ENCODE data around the gene PIAS4. TPM values are rescaled to one million over a fixed set of nuclear protein-coding genes. Genes with fewer than 3 reads are reported as not detected.
A peak's percentile ranks its signal among the peaks of the same experiment; 100 is the strongest.

PIAS4 gene
- total RNA-seq, 1 experiment from 2014 or later, result 45.9 TPM

DNA sequence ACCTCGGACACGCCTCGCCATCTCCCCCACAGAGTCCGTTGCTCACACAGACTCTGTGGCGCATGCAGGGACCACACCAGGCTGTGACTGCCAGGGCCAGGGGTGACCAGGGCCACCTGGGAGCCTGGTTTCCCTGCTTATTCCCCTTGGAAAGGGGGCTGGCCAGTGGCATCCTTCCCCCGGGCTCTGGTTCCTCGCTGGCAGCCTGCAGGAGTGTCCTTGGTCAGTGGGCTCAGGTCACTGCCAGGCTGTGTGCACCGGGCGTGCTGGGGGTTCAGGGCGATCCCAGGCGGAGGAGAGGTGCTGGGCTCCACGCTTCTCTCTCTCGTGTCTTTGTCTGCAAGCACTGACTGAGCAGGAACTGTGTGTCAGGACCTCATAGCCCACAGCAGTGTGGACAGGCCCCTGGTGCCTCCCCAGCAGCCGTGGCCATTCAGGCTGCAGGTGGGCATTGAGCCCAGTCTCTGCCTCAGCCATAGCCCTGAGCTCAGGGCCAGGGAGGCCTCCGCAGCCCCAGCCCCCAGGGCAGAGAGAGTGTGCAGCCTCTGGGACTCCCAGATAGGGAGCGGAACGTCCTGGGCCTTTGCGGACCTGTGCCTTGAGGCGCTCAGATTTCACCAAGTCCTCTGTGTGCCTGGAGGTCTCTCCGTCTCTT is 6.5 kb downstream of the PIAS4 start:
- H3K27ac Mint-ChIP-seq, result no peak overlapping the region
- no peak overlapping the region for H3K4me3 Mint-ChIP-seq
- POLR2A ChIA-PET, result no interaction called here
- CTCF ChIA-PET, result no interaction called here
- no peak for TF ChIP-seq ELF4 (CRISPR knock-in tag; IDR thresholded peaks at IDR 0.05; ENCODE audit: low read depth)
- TF ChIP-seq, protein P1, sequence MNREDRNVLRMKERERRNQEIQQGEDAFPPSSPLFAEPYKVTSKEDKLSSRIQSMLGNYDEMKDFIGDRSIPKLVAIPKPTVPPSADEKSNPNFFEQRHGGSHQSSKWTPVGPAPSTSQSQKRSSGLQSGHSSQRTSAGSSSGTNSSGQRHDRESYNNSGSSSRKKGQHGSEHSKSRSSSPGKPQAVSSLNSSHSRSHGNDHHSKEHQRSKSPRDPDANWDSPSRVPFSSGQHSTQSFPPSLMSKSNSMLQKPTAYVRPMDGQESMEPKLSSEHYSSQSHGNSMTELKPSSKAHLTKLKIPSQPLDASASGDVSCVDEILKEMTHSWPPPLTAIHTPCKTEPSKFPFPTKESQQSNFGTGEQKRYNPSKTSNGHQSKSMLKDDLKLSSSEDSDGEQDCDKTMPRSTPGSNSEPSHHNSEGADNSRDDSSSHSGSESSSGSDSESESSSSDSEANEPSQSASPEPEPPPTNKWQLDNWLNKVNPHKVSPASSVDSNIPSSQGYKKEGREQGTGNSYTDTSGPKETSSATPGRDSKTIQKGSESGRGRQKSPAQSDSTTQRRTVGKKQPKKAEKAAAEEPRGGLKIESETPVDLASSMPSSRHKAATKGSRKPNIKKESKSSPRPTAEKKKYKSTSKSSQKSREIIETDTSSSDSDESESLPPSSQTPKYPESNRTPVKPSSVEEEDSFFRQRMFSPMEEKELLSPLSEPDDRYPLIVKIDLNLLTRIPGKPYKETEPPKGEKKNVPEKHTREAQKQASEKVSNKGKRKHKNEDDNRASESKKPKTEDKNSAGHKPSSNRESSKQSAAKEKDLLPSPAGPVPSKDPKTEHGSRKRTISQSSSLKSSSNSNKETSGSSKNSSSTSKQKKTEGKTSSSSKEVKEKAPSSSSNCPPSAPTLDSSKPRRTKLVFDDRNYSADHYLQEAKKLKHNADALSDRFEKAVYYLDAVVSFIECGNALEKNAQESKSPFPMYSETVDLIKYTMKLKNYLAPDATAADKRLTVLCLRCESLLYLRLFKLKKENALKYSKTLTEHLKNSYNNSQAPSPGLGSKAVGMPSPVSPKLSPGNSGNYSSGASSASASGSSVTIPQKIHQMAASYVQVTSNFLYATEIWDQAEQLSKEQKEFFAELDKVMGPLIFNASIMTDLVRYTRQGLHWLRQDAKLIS (CRISPR knock-in tag; IDR thresholded peaks at IDR 0.05; ENCODE audit: borderline replicate concordance), result no peak
- TF ChIP-seq ZNF138 (CRISPR knock-in tag; conservative IDR thresholded peaks at IDR 0.05), result no peak
- no peak for TF ChIP-seq USF1 (CRISPR knock-in tag; IDR thresholded peaks at IDR 0.05)
- TF ChIP-seq NR1H2 (CRISPR knock-in tag; IDR thresholded peaks at IDR 0.05), result no peak
- no peak for TF ChIP-seq CBFB (CRISPR knock-in tag; IDR thresholded peaks at IDR 0.05; ENCODE audit: low read depth)
- TF ChIP-seq, protein P2, sequence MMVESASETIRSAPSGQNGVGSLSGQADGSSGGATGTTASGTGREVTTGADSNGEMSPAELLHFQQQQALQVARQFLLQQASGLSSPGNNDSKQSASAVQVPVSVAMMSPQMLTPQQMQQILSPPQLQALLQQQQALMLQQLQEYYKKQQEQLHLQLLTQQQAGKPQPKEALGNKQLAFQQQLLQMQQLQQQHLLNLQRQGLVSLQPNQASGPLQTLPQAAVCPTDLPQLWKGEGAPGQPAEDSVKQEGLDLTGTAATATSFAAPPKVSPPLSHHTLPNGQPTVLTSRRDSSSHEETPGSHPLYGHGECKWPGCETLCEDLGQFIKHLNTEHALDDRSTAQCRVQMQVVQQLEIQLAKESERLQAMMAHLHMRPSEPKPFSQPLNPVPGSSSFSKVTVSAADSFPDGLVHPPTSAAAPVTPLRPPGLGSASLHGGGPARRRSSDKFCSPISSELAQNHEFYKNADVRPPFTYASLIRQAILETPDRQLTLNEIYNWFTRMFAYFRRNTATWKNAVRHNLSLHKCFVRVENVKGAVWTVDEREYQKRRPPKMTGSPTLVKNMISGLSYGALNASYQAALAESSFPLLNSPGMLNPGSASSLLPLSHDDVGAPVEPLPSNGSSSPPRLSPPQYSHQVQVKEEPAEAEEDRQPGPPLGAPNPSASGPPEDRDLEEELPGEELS (CRISPR knock-in tag; IDR thresholded peaks at IDR 0.05), result no peak
- TF ChIP-seq SP1 (CRISPR knock-in tag; conservative IDR thresholded peaks at IDR 0.05), result no peak
- no peak for TF ChIP-seq KAT7 (CRISPR knock-in tag; IDR thresholded peaks at IDR 0.05; ENCODE audit: borderline replicate concordance)
- no peak for TF ChIP-seq E2F1 (CRISPR knock-in tag; IDR thresholded peaks at IDR 0.05)
- TF ChIP-seq, protein P3, sequence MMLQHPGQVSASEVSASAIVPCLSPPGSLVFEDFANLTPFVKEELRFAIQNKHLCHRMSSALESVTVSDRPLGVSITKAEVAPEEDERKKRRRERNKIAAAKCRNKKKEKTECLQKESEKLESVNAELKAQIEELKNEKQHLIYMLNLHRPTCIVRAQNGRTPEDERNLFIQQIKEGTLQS (CRISPR knock-in tag; conservative IDR thresholded peaks at IDR 0.05), result no peak
- ATAC-seq, result no peak
- no peaks in the 10 kb centered on the region for H3K9me3 Mint-ChIP-seq
- H3K36me3 Mint-ChIP-seq, result peaks cover 6% of the 10 kb centered on the region
- H3K27me3 Mint-ChIP-seq (ENCODE audit: low read depth), result no peaks in the 10 kb centered on the region
- H3K4me1 Mint-ChIP-seq, result peaks cover 9% of the 10 kb centered on the region
- DNase-seq (ENCODE audit: low spot score), result no peak

- ATAC-seq, result peak; percentile 83
- TF ChIP-seq CBFB (CRISPR knock-in tag; IDR thresholded peaks at IDR 0.05; ENCODE audit: low read depth) (no peak), ZNF317 (CRISPR knock-in tag; IDR thresholded peaks at IDR 0.05; ENCODE audit: borderline replicate concordance, low read depth) (no peak), ETV6 (CRISPR knock-in tag; IDR thresholded peaks at IDR 0.05) (no peak), ZNF263 (CRISPR knock-in tag; IDR thresholded peaks at IDR 0.05; ENCODE audit: low read depth) (peak; percentile 73; the same call in 1 of the 2 replicates), ESRRA (CRISPR knock-in tag; IDR thresholded peaks at IDR 0.05; ENCODE audit: borderline replicate concordance) (peak; percentile 31; the same call in 1 of the 2 replicates), CDX4 (CRISPR knock-in tag; IDR thresholded peaks at IDR 0.05; ENCODE audit: borderline replicate concordance) (no peak), JUN (CRISPR knock-in tag; IDR thresholded peaks at IDR 0.05) (no peak), SMAD3 (CRISPR knock-in tag; IDR thresholded peaks at IDR 0.05; ENCODE audit: borderline replicate concordance) (no peak), OVOL2 (CRISPR knock-in tag; IDR thresholded peaks at IDR 0.05; ENCODE audit: borderline replicate concordance) (no peak)
- TF ChIP-seq, protein P4, sequence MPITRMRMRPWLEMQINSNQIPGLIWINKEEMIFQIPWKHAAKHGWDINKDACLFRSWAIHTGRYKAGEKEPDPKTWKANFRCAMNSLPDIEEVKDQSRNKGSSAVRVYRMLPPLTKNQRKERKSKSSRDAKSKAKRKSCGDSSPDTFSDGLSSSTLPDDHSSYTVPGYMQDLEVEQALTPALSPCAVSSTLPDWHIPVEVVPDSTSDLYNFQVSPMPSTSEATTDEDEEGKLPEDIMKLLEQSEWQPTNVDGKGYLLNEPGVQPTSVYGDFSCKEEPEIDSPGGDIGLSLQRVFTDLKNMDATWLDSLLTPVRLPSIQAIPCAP (CRISPR knock-in tag; IDR thresholded peaks at IDR 0.05), result no peak
These were observed 7.3 kb downstream of the PIAS4 start for GRCh38 chr19:4014541-4015491.

More at GRCh38 chr19:4014541-4015491, 7.3 kb downstream of the PIAS4 start:
- no peak overlapping the region for H3K27ac Mint-ChIP-seq
- H3K4me3 Mint-ChIP-seq, result no peak overlapping the region
- H3K4me1 Mint-ChIP-seq, result 0 out of 2 replicates have a peak, but pooled peaks cover 3% of the 10 kb centered on the region
- ChIA-PET CTCF (interaction anchor here (1.0 kb wide), 1 partner anchor 27 kb away, joined by 3 read pairs; no protein-coding TSS in a partner anchor), POLR2A (no interaction called here)
- H3K27me3 Mint-ChIP-seq (ENCODE audit: low read depth), result no peaks in the 10 kb centered on the region
- H3K36me3 Mint-ChIP-seq, result peaks cover 6% of the 10 kb centered on the region
- DNase-seq (ENCODE audit: low spot score), result peak; percentile 77
- no peaks in the 10 kb centered on the region for H3K9me3 Mint-ChIP-seq

Measured in WTC11 (cell line).